ENCODE results near the gene PDE1C. TPM values are rescaled to one million over a fixed set of nuclear protein-coding genes. Genes with fewer than 3 reads are reported as not detected.
A peak's percentile ranks its signal among the peaks of the same experiment; 100 is the strongest.

The PDE1C gene
- total and polyA plus RNA-seq, 2 experiments from 2014 or later = 0.38 to 2.3 TPM

GRCh38 chr7:31767686-31768358 is 302.4 kb downstream of the PDE1C start:
- Histone ChIP-seq H3K9me3 (ENCODE audit: low read depth) (no peaks in the 10 kb centered on the region), H3K27me3 (peaks cover 34% of the 10 kb centered on the region), H3K4me1 (ENCODE audit: low read depth) (no peaks in the 10 kb centered on the region), H3K4me3 (no peak overlapping the region), H3K36me3 (no peaks in the 10 kb centered on the region), H3K27ac (no peak overlapping the region)
- no peak for DNase-seq (ENCODE audit: low read depth in 1 of 2, low spot score in 1 of 2)
- TF ChIP-seq CTCF (IDR thresholded peaks at IDR 0.05; ENCODE audit: low read depth, low read length) = no peak

GRCh38 chr7:31764462-31764861 is 305.7 kb downstream of the PDE1C start:
- no peak for DNase-seq (ENCODE audit: low read depth in 1 of 2, low spot score in 1 of 2)
- Histone ChIP-seq H3K4me3 (no peak overlapping the region), H3K36me3 (no peaks in the 10 kb centered on the region), H3K4me1 (ENCODE audit: low read depth) (no peaks in the 10 kb centered on the region), H3K27me3 (peaks cover 15% of the 10 kb centered on the region), H3K27ac (no peak overlapping the region), H3K9me3 (ENCODE audit: low read depth) (no peaks in the 10 kb centered on the region)
- no peak for TF ChIP-seq CTCF (IDR thresholded peaks at IDR 0.05; ENCODE audit: low read depth, low read length)

- no peaks in the 10 kb centered on the region for H3K4me1 ChIP-seq (ENCODE audit: low read depth)
- H3K9me3 ChIP-seq (ENCODE audit: low read depth) = no peaks in the 10 kb centered on the region
- peaks cover 6% of the 10 kb centered on the region for H3K27me3 ChIP-seq
- H3K36me3 ChIP-seq = no peaks in the 10 kb centered on the region
- TF ChIP-seq CTCF (IDR thresholded peaks at IDR 0.05; ENCODE audit: low read depth, low read length) = peak; percentile 20
- H3K4me3 ChIP-seq = no peak overlapping the region
- no peak overlapping the region for H3K27ac ChIP-seq
- DNase-seq (ENCODE audit: low read depth in 1 of 2, low spot score in 1 of 2) = no peak
Measured at GRCh38 chr7:31763548-31763947, 306.7 kb downstream of the PDE1C start.

GRCh38 chr7:31761646-31762045 is 308.6 kb downstream of the PDE1C start:
- TF ChIP-seq CTCF (IDR thresholded peaks at IDR 0.05; ENCODE audit: low read depth, low read length) = no peak
- Histone ChIP-seq H3K4me3 (no peak overlapping the region), H3K27me3 (no peaks in the 10 kb centered on the region), H3K4me1 (ENCODE audit: low read depth) (no peaks in the 10 kb centered on the region), H3K9me3 (ENCODE audit: low read depth) (no peaks in the 10 kb centered on the region), H3K36me3 (no peaks in the 10 kb centered on the region), H3K27ac (no peak overlapping the region)
- DNase-seq (ENCODE audit: low read depth in 1 of 2, low spot score in 1 of 2) = peak in 1 of 2 donors; percentile 8

GRCh38 chr7:31758755-31759154 is 311.5 kb downstream of the PDE1C start:
- H3K4me1 ChIP-seq (ENCODE audit: low read depth) = no peaks in the 10 kb centered on the region
- no peak overlapping the region for H3K4me3 ChIP-seq
- H3K27me3 ChIP-seq = no peaks in the 10 kb centered on the region
- H3K27ac ChIP-seq = no peak overlapping the region
- no peak for DNase-seq (ENCODE audit: low read depth in 1 of 2, low spot score in 1 of 2)
- H3K36me3 ChIP-seq = no peaks in the 10 kb centered on the region
- no peaks in the 10 kb centered on the region for H3K9me3 ChIP-seq (ENCODE audit: low read depth)
- no peak for TF ChIP-seq CTCF (IDR thresholded peaks at IDR 0.05; ENCODE audit: low read depth, low read length)

Measured in cardiac muscle cell (in vitro differentiated cells and primary cell).